GM12878 (cell line): ENCODE measurements around the gene CAVIN1. TPM values are rescaled to one million over a fixed set of nuclear protein-coding genes. Genes with fewer than 3 reads are reported as not detected.

ENCODE experiments used
- ATAC-seq: fragments of 200-7000 bp; cut with Tn5 transposase; 3 replicates; pipeline ENCODE4 v1.9.1; 2020; ENCODE audit warnings: mild to moderate bottlenecking, moderate library complexity
- BruUV-seq: library from RNA; stranded (reverse); fragments of 400-500 nt; replicated peaks from 2 replicates; lab custom pipeline; 2021; lab: Mats Ljungman, UMichigan
- CTCF ChIA-PET: fragments of 300-600 bp; sonication (Branson Sonifier 250); formaldehyde crosslinking; extraction: SDS; loops from one replicate; lab custom pipeline; 2021; ENCODE audit warnings: inconsistent platforms; lab: Yijun Ruan, JAX
- POLR2A ChIA-PET: fragments of 350-600 bp; formaldehyde crosslinking; extraction: SDS; loops from one replicate; lab custom pipeline; 2021; ENCODE audit warnings: inconsistent platforms; lab: Charles Lee
- RAD21 ChIA-PET: fragments of 300-600 bp; sonication (Branson Sonifier 250); formaldehyde crosslinking; loops from one replicate; lab custom pipeline; 2023; ENCODE audit warnings: antibody characterized with exemption; ENCODE audit not compliant: unreplicated experiment; lab: Charles Lee
- SMC1A ChIA-PET: fragments of 300-600 bp; sonication (Branson Sonifier 250); formaldehyde crosslinking; loops from one replicate; lab custom pipeline; 2023; ENCODE audit not compliant: unreplicated experiment, uncharacterized antibody; lab: Charles Lee
- DNase-seq: peaks from one replicate; pipeline ENCODE4 v3.0.0-alpha.2; 2011; ENCODE audit warnings: low read depth, low spot score
- FAIRE-seq: peaks from 3 replicates; lab custom pipeline; 2011; peaks lifted over from hg19 to GRCh38; lab: Jason Lieb, UNC
- H2AFZ ChIP-seq: 2 replicates; pipeline ENCODE4 v1.6.0; 2011; ENCODE audit warnings: low read depth, low read length, control low read depth; ENCODE audit not compliant: control insufficient read depth
- H3K27ac ChIP-seq: 2 replicates; pipeline ENCODE4 v1.5.1; 2011; ENCODE audit warnings: control low read depth; ENCODE audit not compliant: control insufficient read depth, insufficient read depth
- H3K27me3 ChIP-seq, 2 experiments: replicated peaks in 1 of 2; 2 replicates each; pipeline versions ENCODE4 v1.6.0 to v1.6.1; 2011; ENCODE audit warnings: low read length in 1 of 2; ENCODE audit not compliant: control insufficient read depth in 2 of 2, insufficient read depth in 2 of 2
- H3K36me3 ChIP-seq, 2 experiments: 2 replicates each; pipeline ENCODE4 v1.5.1; 2011; ENCODE audit warnings: low read length in 1 of 2; ENCODE audit not compliant: control insufficient read depth in 2 of 2, insufficient read depth in 2 of 2
- H3K4me1 ChIP-seq: 2 replicates; pipeline ENCODE4 v1.6.1; 2011; ENCODE audit warnings: mild to moderate bottlenecking, low read length, moderate library complexity, mixed read lengths; ENCODE audit not compliant: control insufficient read depth, insufficient read depth
- H3K4me2 ChIP-seq: 2 replicates; pipeline ENCODE4 v1.6.0; 2011; ENCODE audit warnings: control low read depth; ENCODE audit not compliant: control insufficient read depth, insufficient read depth
- H3K4me3 ChIP-seq: fragments of 200-600 bp; sonication (generic); 2 replicates; pipeline ENCODE4 v1.5.1; 2016
- H3K79me2 ChIP-seq: 2 replicates; pipeline ENCODE4 v1.6.0; 2011; ENCODE audit warnings: low read length; ENCODE audit not compliant: control insufficient read depth, insufficient read depth
- H3K9ac ChIP-seq: 2 replicates; pipeline ENCODE4 v1.8.0; 2011; ENCODE audit warnings: low read length, control low read depth, mixed read lengths; ENCODE audit not compliant: control insufficient read depth, insufficient read depth
- H3K9me3 ChIP-seq: replicated peaks from 3 replicates; pipeline ENCODE4 v1.5.1; 2011; ENCODE audit warnings: mild to moderate bottlenecking, low read length; ENCODE audit not compliant: control insufficient read depth, insufficient read depth
- H4K20me1 ChIP-seq: 2 replicates; pipeline ENCODE4 v1.6.0; 2011; ENCODE audit not compliant: control insufficient read depth, insufficient read depth
- BHLHE40 ChIP-seq, 2 experiments: fragments of 450-650 bp in 1 of 2; IDR thresholded peaks; 2 replicates each; pipeline ENCODE4 v1.6.1; 2011 to 2017; ENCODE audit warnings: low read depth in 2 of 2, borderline replicate concordance in 1 of 2, improper control_type of control experiment in 1 of 2, low read length in 1 of 2, mild to moderate bottlenecking in 1 of 2
- CREB1 ChIP-seq: IDR thresholded peaks from 2 replicates; pipeline ENCODE4 v1.6.1; 2012; ENCODE audit warnings: low read depth, mild to moderate bottlenecking, inconsistent platforms
- ETV6 ChIP-seq, 2 experiments: fragments of 450-650 bp in 1 of 2; IDR thresholded peaks in 1 of 2; conservative IDR thresholded peaks in 1 of 2; 2 replicates each; pipeline ENCODE4 v1.6.1; 2014; ENCODE audit warnings: antibody characterized with exemption in 1 of 2, borderline replicate concordance in 1 of 2, low read depth in 1 of 2, mild to moderate bottlenecking in 1 of 2, moderate library complexity in 1 of 2
- GABPA ChIP-seq: IDR thresholded peaks from 2 replicates; pipeline ENCODE4 v1.6.1; 2014; ENCODE audit warnings: antibody characterized with exemption, low read depth, mild to moderate bottlenecking, inconsistent platforms
- KDM1A ChIP-seq: fragments of 200-600 bp; sonication (generic); IDR thresholded peaks from 2 replicates; pipeline ENCODE4 v1.6.1; 2016; ENCODE audit warnings: borderline replicate concordance
- KLF5 ChIP-seq: fragments of 450-650 bp; IDR thresholded peaks from 2 replicates; pipeline ENCODE4 v1.6.1; 2014; ENCODE audit warnings: mild to moderate bottlenecking; ENCODE audit not compliant: partially characterized antibody
- NFYA ChIP-seq: IDR thresholded peaks from 2 replicates; pipeline ENCODE4 v1.6.1; 2011; ENCODE audit warnings: low read depth, mild to moderate bottlenecking, low read length, improper control_type of control experiment, borderline replicate concordance
- POLR2A ChIP-seq: IDR thresholded peaks from 2 replicates; pipeline ENCODE4 v1.6.1; 2011; ENCODE audit warnings: low read depth, mild to moderate bottlenecking, low read length
- RBBP5 ChIP-seq: fragments of 200-600 bp; sonication (generic); conservative IDR thresholded peaks from 2 replicates; pipeline ENCODE4 v1.6.1; 2016
- TARDBP ChIP-seq: IDR thresholded peaks from 2 replicates; pipeline ENCODE4 v1.6.1; 2016; ENCODE audit warnings: borderline replicate concordance
- WGBS: methylation state at CpG from one replicate; pipeline ENCODE4 v1.1.6; 2016; ENCODE audit warnings: low lambda C conversion rate; ENCODE audit not compliant: insufficient replicate concordance, insufficient coverage; ENCODE audit errors: missing lambda C conversion rate; 5-methylcytosine and 5-hydroxymethylcytosine counted together
- in situ Hi-C: fragments of 300-500 bp; cut with MboI; formaldehyde crosslinking; loops from 9 replicates; pipeline ENCODE4 v1.14.3; 2018; ENCODE audit warnings: mixed read lengths
- intact Hi-C: fragments of 100-400 bp; cut with micrococcal nuclease; formaldehyde crosslinking; loops from one replicate; pipeline ENCODE4 v1.14.2; 2022; ENCODE audit not compliant: unreplicated experiment
- polyA plus RNA-seq, 11 experiments: library from polyadenylated mRNA; depleted of rRNA in 4 of 11; unstranded in 6 of 11; stranded (reverse) in 5 of 11; fragments of >200 nt; fragmentation: Nextera tagmentation in 4 of 11; fragmentation: Illumina TruSeq in 1 of 11; extraction: Ambion mirVana in 4 of 11; extraction: Trizol in 1 of 11; gene quantifications; 1 replicate in 1 of 11; 2 replicates in 10 of 11; pipeline versions ENCODE4 v1.2.1 to v1.2.3, GENCODE V29; 2011 to 2016; ENCODE audit warnings: inconsistent platforms in 2 of 11, missing spikeins in 2 of 11, low read depth in 1 of 11
- total RNA-seq, 4 experiments: library from RNA; depleted of rRNA in 3 of 4; stranded (reverse); fragments of >200 nt in 3 of 4; fragmentation: Illumina TruSeq in 1 of 4; extraction: Trizol in 1 of 4; gene quantifications; 2 replicates each; pipeline versions ENCODE4 v1.2.1 to v1.2.3, GENCODE V29; 2013 to 2021
- TF ChIP-seq, protein P1 (sequence below): fragments of 450-650 bp; IDR thresholded peaks from 2 replicates; pipeline ENCODE4 v1.6.1; 2018; ENCODE audit warnings: mild to moderate bottlenecking, low read depth, moderate library complexity; ENCODE audit not compliant: partially characterized antibody
- TF ChIP-seq, protein P2 (sequence below): fragments of 450-650 bp; IDR thresholded peaks from 2 replicates; pipeline ENCODE4 v1.6.1; 2017; ENCODE audit warnings: mild to moderate bottlenecking, moderate library complexity

CAVIN1 gene
- total and polyA plus RNA-seq, 10 of the 15 experiments (the other 5 are each of a cell fraction or from before 2014, with no cell fraction given): 0.03 to 1.1 (median 0.37) TPM

- peaks cover 89% of the 10 kb centered on the region for H3K79me2 ChIP-seq
- ATAC-seq (no peak), DNase-seq (no peak), FAIRE-seq (no peak)
- H3K27ac ChIP-seq: peak overlapping the region; percentile 13; the same call in 1 of the 2 replicates
- no peak overlapping the region for H3K9ac ChIP-seq
- H3K4me1 ChIP-seq: peaks cover 23% of the 10 kb centered on the region
- H3K9me3 ChIP-seq: no peaks in the 10 kb centered on the region
- H4K20me1 ChIP-seq: no peaks in the 10 kb centered on the region
- BruUV-seq: no TSS peak
- TF ChIP-seq POLR2A (no peak), RBBP5 (no peak), KLF5 (no peak), KDM1A (no peak), TARDBP (no peak), GABPA (no peak), BHLHE40 (IDR thresholded peaks at IDR 0.05; ENCODE audit: borderline replicate concordance in 1 of 2, low read depth in 2 of 2, low read length in 1 of 2) (no peak), NFYA (no peak), CREB1 (no peak), ETV6 (conservative IDR thresholded peaks at IDR 0.05 in 1 of 2, IDR thresholded peaks at IDR 0.05 in 1 of 2; ENCODE audit: borderline replicate concordance in 1 of 2, low read depth in 1 of 2) (no peak)
- TF ChIP-seq, protein P1, sequence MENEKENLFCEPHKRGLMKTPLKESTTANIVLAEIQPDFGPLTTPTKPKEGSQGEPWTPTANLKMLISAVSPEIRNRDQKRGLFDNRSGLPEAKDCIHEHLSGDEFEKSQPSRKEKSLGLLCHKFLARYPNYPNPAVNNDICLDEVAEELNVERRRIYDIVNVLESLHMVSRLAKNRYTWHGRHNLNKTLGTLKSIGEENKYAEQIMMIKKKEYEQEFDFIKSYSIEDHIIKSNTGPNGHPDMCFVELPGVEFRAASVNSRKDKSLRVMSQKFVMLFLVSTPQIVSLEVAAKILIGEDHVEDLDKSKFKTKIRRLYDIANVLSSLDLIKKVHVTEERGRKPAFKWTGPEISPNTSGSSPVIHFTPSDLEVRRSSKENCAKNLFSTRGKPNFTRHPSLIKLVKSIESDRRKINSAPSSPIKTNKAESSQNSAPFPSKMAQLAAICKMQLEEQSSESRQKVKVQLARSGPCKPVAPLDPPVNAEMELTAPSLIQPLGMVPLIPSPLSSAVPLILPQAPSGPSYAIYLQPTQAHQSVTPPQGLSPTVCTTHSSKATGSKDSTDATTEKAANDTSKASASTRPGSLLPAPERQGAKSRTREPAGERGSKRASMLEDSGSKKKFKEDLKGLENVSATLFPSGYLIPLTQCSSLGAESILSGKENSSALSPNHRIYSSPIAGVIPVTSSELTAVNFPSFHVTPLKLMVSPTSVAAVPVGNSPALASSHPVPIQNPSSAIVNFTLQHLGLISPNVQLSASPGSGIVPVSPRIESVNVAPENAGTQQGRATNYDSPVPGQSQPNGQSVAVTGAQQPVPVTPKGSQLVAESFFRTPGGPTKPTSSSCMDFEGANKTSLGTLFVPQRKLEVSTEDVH: no peak
- TF ChIP-seq, protein P2, sequence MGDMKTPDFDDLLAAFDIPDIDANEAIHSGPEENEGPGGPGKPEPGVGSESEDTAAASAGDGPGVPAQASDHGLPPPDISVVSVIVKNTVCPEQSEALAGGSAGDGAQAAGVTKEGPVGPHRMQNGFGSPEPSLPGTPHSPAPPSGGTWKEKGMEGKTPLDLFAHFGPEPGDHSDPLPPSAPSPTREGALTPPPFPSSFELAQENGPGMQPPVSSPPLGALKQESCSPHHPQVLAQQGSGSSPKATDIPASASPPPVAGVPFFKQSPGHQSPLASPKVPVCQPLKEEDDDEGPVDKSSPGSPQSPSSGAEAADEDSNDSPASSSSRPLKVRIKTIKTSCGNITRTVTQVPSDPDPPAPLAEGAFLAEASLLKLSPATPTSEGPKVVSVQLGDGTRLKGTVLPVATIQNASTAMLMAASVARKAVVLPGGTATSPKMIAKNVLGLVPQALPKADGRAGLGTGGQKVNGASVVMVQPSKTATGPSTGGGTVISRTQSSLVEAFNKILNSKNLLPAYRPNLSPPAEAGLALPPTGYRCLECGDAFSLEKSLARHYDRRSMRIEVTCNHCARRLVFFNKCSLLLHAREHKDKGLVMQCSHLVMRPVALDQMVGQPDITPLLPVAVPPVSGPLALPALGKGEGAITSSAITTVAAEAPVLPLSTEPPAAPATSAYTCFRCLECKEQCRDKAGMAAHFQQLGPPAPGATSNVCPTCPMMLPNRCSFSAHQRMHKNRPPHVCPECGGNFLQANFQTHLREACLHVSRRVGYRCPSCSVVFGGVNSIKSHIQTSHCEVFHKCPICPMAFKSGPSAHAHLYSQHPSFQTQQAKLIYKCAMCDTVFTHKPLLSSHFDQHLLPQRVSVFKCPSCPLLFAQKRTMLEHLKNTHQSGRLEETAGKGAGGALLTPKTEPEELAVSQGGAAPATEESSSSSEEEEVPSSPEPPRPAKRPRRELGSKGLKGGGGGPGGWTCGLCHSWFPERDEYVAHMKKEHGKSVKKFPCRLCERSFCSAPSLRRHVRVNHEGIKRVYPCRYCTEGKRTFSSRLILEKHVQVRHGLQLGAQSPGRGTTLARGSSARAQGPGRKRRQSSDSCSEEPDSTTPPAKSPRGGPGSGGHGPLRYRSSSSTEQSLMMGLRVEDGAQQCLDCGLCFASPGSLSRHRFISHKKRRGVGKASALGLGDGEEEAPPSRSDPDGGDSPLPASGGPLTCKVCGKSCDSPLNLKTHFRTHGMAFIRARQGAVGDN: no peak
- ChIA-PET CTCF (interaction anchor here (0.8 to 3.1 kb wide), 2 partner anchors 22 to 58 kb away, joined by 3 to 11 read pairs; no protein-coding TSS in a partner anchor), POLR2A (interaction anchor here (0.6 to 1.6 kb wide), 3 partner anchors 14 to 19 kb away, joined by 3 to 5 read pairs (median 3); no protein-coding TSS in a partner anchor), RAD21 (no interaction called here), SMC1A (no interaction called here)
- no peaks in the 10 kb centered on the region for H3K27me3 ChIP-seq
- 0 out of 4 replicates have a peak, but pooled peaks cover 0 to 4% of the 10 kb centered on the region in 2 experiments for H3K36me3 ChIP-seq
- in situ Hi-C loops: no loop called here
- H3K4me2 ChIP-seq: peak overlapping the region; percentile 12; the same call in 1 of the 2 replicates
- intact Hi-C loops: no loop called here
- no peak overlapping the region for H3K4me3 ChIP-seq
- WGBS: 44% methylated on average over 3 of the region's 3 CpGs
- H2AFZ ChIP-seq: no peak overlapping the region
Measured at GRCh38 chr17:42380935-42381334, 42.1 kb downstream of the CAVIN1 start.
